GM19023 (cell line): ENCODE data around the gene PLA2G4C.
"Not testable (repeated sequence)": the region's sequence is repeated elsewhere in the genome, so short reads cannot be mapped to it uniquely, and the experiment has no call there.

Experiments used
- ATAC-seq: cut with Tn5 transposase; IDR thresholded peaks from one replicate; pipeline ENCODE4 v1.9.1; 2021; ENCODE audit warnings: mild to moderate bottlenecking, moderate library complexity; ENCODE audit not compliant: unreplicated experiment

Gene PLA2G4C

GRCh38 chr19:48113190-48113917 is 2.7 kb upstream of the PLA2G4C start:
- no peak for ATAC-seq

GRCh38 chr19:48111280-48111679 is 663 bp upstream of the PLA2G4C start:
- no peak for ATAC-seq

DNA sequence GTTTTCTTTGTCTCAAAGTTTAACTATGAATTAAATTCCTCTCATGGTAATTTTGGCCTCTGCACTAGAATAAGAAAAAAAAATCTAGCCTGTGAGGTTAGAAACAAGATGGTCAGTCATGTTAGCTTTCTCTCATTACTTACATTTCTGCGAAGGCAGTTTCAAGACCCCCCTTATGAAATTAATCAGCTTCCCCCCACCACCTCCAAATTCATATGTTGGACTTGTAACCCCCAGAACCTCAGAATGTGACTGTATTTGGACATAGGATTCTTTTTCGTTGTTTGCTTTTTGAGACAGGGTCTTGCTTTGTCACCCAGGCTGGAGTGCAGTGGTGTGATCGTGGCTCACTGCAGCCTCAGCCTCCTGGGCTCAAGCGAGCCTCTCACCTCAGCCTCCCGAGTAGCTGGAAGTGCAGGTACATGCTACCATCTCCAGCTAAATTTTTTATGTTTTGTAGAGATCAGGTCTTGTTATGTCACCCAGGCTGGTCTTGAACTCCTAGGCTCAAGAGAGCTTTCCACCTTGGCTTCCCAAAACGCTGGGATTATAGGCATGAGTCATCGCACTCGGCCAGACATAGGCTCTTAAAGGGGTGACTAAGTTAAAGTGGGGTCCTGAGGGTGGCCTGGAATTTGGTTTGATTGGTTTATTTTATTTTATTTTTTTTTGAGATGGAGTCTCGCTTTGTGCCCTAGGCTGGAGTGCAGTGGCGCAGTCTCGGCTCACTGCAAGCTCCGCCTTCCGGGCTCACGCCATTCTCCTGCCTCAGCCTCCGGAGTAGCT is 1.4 kb downstream of the PLA2G4C start:
- no peak for ATAC-seq

GRCh38 chr19:48103922-48104321 is 6.7 kb downstream of the PLA2G4C start:
- no peak for ATAC-seq

- no peak for ATAC-seq
Measured at GRCh38 chr19:48102870-48103751, 7.5 kb downstream of the PLA2G4C start.

DNA sequence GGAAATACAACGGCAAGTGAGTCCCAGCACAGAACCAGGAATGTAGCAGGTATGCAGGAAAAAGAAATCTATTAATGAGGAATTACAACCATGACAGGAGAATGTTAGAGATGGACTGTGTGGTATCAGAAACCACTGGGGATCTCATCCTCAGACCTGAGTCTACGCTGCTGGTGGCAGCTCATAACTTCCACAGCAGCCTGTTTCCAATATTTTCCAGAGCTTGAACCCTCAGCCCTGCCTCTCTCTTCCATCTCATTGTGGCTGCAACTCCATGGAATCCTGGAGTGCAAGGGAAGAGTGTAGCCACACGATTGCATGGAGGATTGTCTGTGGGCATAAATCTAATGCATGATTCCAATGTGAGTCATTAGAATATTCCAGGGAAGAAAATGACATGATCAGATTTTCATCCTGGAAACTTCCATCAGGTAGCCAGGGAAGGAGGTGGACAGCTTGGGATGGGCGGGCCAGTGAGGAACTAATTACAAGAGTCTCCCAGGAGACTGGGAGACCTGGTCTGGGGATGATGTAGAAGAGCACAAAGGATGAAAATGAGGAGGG is 14.9 kb downstream of the PLA2G4C start:
- ATAC-seq = no peak

DNA sequence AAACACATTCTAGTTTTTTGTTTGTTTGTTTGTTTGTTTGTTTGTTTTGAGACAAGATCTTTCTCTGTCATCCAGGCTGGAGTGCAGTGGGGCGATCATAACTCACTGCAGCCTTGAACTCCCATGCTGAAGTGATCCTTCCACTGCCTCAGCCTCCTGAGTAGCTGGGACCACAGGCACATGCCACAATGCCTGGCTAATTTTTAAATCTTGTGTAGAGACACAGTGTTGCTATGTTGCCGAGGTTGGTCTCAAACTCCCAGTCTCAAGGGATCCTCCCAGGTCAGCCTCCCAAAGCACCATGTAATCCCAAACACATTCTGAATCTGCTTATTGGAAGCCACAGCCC is 15.8 kb downstream of the PLA2G4C start:
- no peak for ATAC-seq

GRCh38 chr19:48094129-48094854 is 16.3 kb downstream of the PLA2G4C start:
- ATAC-seq = no peak

- not testable (repeated sequence) for ATAC-seq
Measured at GRCh38 chr19:48091111-48091718, 19.4 kb downstream of the PLA2G4C start.

- no peak for ATAC-seq
Measured at GRCh38 chr19:48090281-48090802, 20.3 kb downstream of the PLA2G4C start.

- ATAC-seq = not testable (repeated sequence)
Measured at GRCh38 chr19:48088991-48089390, 21.6 kb downstream of the PLA2G4C start.

DNA sequence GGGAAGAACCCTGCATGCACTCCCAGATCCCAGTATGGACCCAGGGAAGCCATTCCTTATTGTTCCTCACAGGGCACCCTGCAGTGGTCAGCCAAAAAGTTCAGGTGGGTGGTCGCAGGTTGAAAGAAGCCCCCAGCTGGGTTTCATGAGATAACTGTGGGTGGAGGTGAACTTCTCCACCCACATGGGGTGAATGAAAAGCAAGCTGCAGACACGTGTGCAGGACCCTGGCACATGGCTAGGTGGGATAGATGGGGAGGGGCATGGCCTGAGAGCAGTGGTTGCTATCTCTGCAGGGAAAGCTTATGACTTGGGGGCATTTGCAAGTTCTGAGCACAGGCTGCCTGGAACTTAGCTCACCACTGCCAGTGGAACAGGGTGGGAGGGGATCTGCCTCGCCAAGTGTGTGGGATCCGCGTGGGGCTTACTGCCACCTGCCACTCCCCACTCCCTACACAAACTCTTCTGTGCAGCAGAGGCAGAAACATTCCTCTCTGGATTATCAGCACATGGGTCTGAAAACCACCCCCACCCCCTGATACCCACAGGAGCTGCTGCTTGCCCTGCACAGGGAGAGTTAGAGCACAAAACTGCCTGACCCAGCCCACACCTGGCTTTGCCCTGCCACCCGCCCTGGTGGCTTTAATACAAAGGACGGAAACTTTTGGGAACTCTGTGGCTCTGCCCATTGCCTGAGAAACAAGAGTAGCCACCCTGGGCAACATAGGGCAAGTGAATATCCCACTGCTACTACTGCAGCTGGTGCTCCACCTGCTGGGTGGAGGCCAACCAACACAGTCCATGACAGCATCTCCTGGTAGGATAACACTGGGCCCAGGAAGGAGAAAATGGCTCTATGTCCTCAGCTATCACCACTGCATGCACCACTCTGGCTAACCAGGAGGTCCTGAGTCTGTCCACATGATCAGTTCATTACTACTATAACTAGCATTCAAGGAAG is 24.4 kb downstream of the PLA2G4C start:
- no peak for ATAC-seq

DNA sequence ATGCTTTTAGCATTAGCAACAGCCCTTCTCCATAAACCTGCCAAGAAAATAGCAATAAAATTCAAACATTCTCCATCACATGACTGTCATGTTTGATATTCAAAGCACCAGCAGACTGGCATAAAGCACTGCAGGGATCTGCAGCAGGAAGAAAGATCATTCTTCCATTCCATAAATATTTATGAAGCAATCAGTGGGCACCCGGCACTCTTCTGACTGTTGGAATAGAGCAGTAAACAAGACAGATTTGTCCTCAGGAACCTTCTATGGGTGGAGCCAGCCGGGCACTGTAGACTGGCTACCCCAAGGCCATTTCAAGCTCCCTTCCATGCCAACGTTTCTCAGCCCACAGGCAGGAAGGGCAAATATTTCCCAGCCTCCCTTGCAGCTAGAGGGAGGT is 25.5 kb downstream of the PLA2G4C start:
- no peak for ATAC-seq

DNA sequence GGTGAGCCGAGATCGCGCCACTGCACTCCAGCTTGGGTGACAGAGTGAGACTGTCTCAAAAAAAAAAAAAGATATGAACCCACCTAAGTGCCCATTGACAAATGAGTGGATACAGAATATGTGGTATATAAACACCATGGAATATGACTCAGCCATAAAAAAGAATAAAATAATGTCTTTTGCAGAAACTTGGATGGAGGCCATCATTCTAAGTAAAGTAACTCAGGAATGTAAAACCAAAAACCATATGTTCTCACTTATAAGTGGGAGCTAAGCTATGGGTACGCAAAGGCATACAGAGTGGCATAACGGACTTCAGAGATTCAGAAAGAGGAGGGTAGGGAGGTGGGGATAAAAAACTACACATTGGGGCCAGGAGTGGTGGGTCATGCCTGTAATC is 29.5 kb downstream of the PLA2G4C start:
- no peak for ATAC-seq

- not testable (repeated sequence) for ATAC-seq
Measured at GRCh38 chr19:48070177-48070769, 40.3 kb downstream of the PLA2G4C start.

- no peak for ATAC-seq
Measured at GRCh38 chr19:48069435-48069834, 41.2 kb downstream of the PLA2G4C start.

DNA sequence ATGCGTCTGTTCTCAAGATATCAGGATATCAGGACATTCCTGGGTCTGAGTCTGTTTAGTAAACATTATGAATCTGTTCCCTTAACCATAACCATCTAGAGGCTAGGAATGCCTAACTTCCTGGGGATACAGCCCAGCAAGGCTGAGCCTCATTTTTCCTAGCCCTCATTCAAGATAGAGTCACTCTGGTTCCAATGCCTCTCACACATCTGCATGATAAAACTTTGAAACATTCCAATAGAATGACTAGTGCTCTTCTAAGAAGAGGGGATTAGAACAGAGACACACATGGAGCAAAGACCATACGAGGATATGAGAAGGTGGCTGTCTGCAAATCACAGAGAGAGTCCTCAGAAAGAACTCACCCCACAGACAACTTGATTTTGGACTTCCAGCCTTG is 46.1 kb downstream of the PLA2G4C start:
- ATAC-seq = no peak
